HG03432 (cell line): ENCODE measurements around the gene STK39.

Experiments used
- ATAC-seq: cut with Tn5 transposase; IDR thresholded peaks from one replicate; pipeline ENCODE4 v1.9.1; 2021; ENCODE audit warnings: mild to moderate bottlenecking, moderate library complexity; ENCODE audit not compliant: unreplicated experiment

Gene STK39

DNA sequence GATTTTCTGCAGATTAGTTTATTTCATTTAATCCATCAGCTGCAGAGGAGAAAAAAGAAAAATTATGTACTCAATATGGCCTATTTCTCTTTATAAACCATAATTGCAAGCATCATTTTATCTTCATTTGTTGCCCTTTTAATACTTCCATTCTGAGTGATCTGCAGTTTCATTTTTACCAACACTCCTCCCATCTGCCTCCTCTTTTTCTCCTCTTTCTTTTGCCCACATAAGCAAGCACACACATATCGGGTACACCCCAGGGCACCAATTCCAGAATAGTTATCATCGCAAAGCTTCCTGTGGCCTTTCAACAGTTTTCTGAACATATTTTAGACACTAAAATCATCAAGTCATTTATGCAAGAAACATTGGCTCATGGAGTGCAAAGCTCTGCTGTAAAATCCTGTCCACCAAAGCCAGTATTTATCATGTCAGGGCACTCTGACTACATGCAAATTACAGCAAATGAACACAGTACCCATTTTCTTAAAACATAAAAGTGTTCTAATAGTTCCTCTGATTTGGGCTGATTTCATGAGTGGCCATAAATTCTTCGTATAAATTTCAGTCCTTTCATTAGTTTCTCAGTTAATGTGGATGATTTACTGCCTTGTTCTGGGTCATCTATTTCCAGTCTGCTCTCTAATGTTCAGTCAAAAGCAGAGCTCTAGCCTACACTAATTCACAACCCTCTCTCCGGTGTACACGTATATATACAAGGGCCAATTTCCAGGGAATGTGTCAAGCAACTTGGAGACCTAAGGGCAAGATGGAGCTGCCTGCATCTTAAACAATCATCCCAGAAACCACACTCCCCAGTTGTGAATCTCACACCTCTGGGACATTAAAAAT, 281.3 kb downstream of the STK39 start:
- no peak for ATAC-seq

DNA sequence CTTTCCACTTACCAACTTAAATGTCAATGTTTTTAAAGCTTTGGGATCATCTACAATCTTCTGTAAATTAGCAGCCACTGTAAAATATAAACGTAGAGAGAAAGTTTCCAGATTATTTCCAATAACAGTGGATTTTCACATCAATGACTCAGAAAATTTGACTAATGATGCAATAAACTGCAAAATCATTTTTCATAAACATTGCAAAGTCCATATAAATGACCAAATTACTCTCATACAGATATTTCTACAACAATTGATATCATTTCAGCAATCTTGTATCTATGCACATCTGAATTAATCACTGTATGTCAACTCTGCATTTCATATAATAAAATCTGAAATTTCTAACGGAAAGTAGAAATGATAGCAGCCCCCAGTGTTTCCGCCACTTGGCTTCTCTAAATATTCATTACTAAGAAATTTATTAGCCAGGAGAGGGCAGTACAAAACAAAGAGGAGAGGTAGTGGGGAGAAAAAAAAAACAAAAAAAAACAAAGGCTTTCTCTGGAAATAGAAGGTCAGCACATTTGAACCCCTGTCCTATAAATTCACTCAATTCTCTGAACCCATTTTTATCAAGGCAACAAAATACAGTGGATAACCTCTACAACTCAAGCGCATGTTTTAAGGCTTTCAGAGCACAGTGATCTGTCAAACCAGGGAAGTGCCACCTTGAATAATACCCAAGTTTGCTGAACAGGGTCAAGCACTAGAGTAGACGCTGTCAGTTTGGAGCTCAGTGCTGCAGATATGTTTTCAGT, 282.6 kb downstream of the STK39 start:
- no peak for ATAC-seq

DNA sequence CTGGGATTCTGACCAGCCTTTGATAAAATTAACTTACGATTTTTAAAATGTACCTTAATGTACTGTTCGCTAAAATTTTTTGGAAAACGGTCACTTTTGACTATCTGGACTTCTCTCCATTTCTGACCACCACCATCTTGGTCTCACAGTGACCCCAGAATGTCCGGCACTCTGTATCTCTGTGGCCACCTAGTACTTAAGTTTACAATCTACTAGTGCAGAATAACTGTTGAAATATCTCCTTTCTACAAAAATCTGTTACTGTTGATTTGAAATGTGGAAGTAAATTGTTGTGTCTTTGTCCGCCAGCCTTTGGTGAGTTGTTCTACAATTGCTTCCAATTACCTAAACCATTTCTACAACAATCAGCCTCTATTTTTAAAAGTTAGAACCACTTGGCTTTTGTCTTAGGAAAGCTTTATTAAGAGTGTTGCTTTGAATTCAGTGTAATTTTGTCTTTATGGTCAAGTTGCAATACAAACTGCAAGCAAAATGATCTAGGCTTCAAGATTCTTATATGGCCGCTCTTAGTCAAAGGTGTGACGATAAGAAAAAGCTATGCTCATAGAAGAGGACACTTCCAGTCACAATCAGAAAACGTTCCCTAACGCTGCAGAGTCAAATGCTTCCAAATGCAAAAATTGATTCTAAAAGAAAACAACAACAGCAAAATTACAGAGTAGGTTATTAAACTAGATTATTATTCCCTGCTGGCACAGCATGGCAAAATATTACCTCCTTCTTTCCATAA, 283.3 kb downstream of the STK39 start:
- ATAC-seq = no peak

DNA sequence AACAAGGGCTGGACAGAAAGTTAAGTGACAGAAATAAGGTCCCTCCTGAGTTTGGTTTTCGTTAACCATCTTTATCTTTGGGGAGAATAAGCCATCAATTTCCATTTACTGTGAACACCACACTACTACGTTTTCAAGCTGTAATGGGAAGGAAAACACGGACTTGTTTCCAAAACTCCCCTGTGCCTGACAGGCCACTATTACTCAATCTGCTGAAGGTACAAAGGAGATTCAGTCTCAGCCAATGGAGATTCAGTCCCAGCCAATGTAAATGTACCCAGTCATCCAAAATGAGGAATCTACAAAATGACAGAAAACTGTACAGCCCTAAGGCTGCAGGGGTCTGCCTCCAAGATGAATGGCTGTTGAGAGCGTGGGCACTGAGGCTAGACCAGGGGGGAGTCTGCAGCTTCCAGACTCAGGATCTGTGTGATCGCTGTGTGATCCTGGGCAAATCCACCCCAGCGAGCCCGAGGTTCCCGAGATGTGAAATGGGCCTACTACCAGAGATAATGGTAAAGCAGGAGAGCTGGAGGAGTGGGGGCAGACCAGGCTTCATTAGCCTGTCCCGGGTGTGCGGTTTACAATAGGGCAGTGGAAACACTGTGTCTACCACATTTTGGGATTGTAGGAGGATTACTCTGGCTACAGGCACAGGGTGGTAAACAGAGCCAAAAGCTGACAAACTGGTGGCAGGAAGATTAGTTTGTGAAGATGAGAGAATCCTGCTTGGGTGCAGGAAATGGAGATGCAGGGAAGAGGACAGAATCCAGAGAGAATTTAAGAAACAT, 284.8 kb downstream of the STK39 start:
- no peak for ATAC-seq

DNA sequence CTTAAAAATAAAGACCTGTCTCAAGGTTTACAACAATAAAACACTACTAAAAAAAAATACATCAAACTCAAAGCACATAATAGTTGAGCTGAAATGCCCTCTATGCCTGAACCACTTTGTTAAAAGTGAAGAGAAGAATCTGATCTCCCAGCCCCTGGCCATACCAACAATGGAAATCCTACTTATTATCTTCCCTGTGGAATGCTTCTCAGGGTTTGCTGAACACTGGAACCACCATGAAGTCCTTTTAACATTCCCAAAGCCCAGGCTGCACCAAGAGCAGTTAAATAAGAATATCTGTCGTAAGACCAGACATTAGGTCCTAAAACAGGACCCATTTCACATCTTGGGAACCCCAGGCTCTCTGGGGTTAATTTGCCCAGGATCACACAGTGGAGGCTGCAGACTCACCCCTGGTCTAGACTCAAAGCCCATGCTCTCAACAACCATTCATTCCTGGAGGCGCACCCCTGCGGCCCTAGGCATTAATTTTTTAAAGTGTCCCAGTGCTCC, 285.8 kb downstream of the STK39 start:
- no peak for ATAC-seq

DNA sequence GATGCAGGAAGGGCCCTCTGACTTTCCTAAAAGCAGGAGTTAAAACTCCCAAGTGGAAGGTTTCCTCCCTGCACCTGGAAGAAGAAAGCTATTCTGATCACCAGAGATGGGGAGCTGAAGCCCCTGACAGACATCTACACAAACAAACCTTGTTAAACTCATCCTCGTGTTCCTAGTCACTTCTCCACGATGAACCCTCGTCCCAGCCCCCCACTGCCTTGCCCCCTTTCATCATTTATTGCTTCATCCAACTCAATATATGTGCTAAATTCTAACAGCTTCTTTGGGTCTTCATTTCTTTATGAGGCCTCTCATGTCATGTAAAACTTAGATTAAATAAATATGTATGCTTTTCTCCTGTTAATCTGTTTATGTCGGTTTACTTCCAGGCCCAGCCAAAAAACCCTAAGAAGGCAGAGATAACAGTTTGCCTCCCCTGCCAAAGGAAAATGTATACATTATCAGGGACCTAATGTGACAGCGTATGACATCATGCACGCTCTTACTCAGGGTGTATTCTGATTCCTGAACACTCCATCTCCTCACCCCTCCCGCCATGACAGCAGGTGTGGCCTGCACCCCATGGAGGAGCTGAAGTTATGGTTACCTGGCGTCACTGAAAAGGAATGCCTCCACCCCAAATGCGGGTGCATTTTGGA, 287.2 kb downstream of the STK39 start:
- ATAC-seq = no peak

DNA sequence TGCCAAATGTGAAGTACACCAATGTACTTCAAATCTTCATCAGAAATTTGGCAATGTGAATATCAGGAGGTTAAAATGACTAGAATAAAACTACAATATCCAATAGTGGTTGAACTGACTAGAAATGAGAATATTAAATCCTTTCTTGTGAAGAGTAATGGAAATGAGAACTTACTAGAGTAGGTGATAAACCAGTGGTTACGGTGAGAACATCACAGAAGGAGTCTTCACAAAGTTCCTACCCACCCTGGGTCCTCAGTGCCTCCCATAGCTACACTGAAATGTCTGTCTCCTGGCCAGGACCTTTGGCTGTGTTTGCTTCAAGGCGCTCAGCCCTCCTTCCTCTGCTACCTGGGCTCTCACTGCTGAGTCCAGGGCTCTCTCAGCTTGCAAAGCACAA, 289.7 kb downstream of the STK39 start:
- ATAC-seq = no peak

DNA sequence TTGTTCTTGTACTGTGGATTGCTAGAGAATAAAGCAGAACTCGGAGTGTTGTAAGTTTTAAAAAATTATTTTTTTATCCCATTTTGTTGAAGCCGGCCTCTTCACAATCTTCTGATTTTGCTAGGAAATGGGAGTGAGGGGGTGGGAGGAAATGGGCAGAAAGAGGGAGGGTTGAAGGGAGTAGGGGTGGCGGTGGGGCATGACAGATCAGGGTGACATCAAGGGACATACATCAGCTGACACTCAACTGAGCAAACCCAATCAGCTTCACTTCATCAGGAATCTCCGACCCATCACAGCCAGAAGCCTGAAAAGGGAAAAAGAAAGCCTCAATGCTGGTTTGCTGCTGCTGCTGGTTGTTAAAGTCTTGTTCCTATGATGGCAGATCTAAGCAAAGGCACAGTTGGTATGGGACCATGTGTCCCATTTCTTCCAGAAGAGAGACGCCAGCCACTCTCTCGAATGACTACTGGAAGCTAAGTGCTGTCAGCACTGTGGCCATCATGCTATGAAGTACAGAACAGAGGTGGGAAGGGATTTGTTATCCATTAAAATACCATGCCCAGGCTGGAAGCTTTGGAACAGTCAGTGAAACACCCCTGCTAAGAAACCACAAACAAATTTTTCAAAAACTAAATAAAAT, 292.0 kb downstream of the STK39 start:
- no peak for ATAC-seq

DNA sequence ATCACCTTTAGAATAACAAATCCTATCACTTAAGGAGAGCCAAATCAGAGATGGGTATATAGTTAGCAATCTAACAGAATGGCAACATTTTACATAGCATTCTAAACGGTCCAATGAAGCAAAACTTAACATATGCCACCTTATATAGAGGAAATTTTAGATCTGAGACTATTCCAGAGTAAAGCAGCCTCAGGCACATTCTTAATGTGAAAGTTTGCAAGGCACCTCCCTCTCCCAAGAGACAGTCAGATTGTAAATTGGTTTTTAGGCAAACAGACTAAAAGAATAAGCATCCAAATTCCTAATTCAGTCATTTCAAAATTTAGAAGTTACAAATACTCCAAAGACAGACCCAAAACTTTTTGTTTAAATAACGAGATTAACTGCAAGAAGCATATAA, 292.9 kb downstream of the STK39 start:
- ATAC-seq = no peak

DNA sequence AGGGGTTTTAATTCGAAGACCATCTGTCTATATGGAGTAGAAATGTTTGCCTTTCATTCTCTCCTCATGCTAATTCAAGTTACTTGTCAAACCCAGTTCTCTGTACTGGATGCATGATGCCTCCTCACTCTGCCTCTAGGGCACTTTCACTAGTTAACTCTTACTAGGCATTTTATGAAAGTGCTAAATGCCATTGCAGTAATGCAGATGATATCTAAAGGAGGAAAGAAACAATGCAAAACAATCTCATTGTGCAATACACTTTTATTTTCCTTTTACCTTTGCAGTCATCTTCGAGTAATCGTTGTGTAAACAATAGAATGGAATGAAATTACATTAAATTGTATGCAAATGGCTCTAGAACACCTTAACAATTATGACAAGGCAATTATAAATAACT, 293.6 kb downstream of the STK39 start:
- ATAC-seq = no peak

DNA sequence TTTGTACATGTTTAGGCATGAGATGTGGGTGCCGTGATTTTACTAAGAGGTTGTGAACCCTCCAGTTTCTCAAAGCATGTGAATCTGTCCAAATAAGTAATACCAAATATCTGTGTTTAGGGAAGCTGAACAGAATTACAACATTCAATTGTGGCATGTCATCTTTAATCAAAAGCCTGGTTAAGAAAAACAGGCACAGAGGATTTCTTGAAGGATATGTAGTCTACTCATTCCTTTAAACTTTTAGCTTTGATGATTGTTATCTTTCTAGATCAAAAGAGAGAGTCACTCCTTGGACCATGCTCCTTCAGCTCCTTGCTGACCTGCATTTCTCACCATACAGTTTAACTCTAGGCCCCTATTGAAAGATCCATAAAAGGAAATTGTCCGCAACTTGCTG, 296.8 kb downstream of the STK39 start:
- no peak for ATAC-seq

DNA sequence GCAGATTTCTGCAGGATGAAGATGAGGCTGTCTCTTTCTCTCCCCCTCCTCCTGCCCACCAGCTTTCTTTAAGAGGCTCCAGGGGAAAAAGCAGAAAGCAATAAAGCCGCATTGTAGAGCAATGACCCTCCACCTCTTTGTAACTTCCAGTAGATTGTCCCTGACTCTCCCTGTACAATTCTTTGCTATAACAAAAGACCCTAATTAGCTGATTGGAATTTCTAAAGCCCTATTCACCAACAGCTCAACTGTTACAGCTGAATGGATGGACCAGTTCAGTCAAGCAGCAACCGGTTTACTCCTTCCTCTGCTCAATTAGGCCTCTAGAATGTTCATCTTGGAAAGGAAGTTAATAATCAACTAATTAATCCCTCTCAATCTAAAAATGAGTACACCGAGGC, 301.0 kb downstream of the STK39 start:
- ATAC-seq = no peak

DNA sequence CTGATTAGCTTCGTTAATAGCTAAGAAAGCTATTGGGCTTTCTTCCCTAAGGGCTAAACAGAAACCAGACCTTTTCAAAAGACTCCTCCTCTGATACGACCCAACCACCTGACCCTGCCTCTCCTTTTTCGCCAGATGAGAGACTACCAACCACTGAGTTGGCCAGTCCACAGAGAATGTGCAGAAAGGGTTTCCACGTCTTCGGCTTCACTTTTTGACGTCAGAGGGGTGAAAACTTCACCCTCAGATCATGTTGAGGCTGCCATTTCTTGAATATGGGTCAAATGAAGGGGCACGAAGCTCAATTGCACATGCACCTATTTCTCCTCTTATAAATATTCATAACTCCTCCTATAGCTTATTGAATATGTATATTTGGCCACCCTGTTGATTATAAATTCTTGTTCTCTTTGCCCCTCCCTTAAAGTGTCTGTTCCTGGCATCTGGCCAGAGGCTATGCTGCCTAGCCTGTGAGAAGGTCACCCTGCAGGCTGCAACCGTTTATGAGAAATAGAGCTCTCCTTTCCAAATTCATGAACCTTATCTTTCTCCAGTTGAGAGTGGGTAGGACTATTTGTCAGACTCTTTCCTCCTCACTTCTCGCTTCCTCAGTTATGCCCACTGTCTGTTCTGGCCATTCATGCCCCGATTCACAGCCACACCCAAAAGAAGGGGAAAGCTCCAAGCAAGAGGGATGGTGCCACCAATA, 301.6 kb downstream of the STK39 start:
- ATAC-seq = no peak

DNA sequence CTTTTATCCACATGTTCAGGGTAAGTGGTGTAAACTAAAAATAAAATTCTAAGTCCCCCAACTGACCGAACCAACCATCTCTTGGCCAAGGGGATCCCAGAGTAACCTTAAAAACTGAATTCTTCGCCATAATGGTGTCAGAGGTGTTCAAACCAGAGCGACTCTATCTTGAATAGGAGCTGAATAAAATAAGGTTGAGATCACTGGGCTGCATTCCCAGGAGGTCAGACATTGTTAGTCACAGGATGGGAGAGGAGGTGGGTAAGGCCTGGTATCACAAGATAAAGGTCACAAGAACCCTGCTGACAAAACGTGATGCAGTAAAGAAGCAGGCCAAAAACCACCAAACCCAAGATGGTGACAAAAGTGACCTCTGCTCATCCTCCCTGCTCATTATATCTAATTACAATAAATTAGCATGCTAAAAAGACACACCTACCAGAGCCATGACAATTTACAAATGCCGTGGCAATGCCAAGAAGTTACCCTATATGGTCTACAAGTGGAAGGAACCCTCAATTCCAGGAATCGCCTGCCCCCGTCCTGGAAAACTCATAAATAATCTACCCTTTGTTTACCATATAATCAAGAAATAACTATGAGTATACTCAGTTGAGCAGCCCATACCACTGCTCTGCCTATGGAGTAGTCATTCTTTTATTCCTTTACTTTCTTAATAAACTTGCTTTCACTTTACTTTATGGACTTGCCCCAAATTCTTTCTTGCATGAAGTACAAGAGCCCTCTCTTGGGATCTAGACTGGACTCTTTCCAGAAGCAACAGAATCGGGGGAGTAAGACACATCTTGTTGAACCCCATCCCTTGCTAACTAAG, 302.4 kb downstream of the STK39 start:
- ATAC-seq = no peak

DNA sequence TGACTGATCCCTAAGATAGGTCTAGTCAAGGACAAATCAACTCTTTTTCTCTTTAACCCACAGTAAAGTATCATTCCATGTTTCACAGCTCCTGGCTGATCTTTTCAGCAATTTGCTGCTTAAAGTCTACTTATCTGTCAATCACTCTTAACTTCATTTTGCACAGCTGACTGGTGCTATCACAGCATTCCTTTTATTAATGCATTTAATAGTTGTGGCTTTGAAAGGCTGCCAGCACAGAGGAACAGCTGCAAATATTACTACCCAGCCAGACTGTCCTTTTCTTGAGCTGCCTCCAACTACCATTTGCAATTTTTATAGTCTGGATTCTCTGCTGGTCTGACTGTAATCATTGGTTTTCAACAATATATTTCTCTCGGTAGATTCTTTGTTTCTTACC, 303.5 kb downstream of the STK39 start:
- ATAC-seq = no peak

DNA sequence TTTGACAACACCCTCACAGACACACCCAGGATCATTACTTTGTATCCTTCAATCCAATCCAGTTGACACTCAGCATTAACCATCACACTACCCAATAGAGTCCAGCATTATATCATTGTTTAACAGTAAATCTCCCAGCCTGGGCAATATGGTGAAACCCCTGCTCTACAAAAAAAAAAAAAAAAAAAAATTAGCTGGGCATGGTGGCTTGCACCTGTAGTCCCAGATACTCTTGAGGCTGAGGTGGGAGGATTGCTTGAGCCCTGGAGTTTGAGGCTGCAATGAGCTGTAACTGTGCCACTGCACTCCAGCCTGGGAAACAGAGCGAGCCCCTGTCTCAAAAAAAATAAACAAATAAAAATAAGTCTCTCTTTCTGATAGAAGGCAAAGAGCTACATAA, 304.0 kb downstream of the STK39 start:
- ATAC-seq = no peak

DNA sequence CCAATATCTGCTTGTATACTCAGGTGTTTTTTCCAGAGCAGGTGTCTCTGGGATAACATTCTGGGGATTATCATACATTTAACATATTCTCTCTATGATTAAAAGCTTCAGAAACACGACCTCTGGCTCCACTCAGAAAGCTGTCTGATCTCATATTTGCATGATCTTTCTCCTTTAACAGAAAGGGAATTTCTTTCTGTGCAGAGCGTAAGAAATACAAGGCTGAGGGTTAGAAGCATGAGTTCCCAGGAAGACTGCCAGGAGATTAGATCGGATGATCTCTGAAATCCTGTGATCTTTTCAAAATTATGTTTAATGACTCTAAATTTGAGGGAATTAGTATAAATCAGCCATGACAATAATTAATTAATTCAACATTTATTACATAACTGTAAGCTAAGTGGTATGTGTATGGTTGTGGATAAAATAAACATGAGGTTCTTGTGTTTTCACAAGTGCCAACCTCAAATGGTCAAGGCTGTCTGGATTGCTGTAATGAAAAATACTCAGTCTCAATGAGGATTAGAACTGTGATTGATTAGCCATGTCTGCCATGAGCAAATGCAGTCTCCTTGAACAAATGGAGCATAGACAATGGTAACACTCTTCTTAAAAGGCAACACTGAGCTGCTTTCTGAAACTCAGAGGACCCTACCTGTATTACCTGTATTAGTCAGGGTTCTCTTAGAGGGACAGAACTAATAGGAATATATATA, 304.9 kb downstream of the STK39 start:
- ATAC-seq = no peak
